IMR-90 (cell line): ENCODE data around the gene CCL13. TPM values are rescaled to one million over a fixed set of nuclear protein-coding genes. Genes with fewer than 3 reads are reported as not detected.

Experiments
- ATAC-seq: fragments of 200-7000 bp; cut with Tn5 transposase; 2 replicates; pipeline ENCODE4 v1.9.1; 2020; ENCODE audit warnings: low read depth, mild to moderate bottlenecking, moderate library complexity
- BruUV-seq: library from RNA; stranded (reverse); fragments of 400-500 nt; replicated peaks from 2 replicates; lab custom pipeline; 2021; lab: Mats Ljungman, UMichigan
- CTCF ChIA-PET: fragments of 300-600 bp; formaldehyde crosslinking; extraction: SDS; loops from one replicate; lab custom pipeline; 2021; ENCODE audit warnings: antibody characterized with exemption; lab: Yijun Ruan, JAX
- POLR2A ChIA-PET: fragments of 300-600 bp; sonication (Branson Sonifier 250); formaldehyde crosslinking; loops from one replicate; lab custom pipeline; 2022; ENCODE audit warnings: antibody characterized with exemption; ENCODE audit not compliant: unreplicated experiment; lab: Charles Lee
- DNase-seq: peaks from one replicate; pipeline ENCODE4 v3.0.0; 2013
- H2AFZ ChIP-seq: replicated peaks from 2 replicates; pipeline ENCODE3; 2013; ENCODE audit warnings: low read length, mild to moderate bottlenecking; ENCODE audit not compliant: poor library complexity
- H2AK5ac ChIP-seq: 2 replicates; pipeline ENCODE4 v1.6.1; 2013; ENCODE audit warnings: low read depth, low read length, inconsistent platforms
- H2AK9ac ChIP-seq: replicated peaks from 2 replicates; pipeline ENCODE3; 2013; ENCODE audit warnings: mild to moderate bottlenecking, low read depth, low read length, moderate library complexity; ENCODE audit not compliant: poor library complexity
- H2BK120ac ChIP-seq: 2 replicates; pipeline ENCODE4 v1.6.1; 2013; ENCODE audit warnings: low read depth, low read length, inconsistent platforms
- H2BK15ac ChIP-seq: 3 replicates; pipeline ENCODE4 v1.6.1; 2013; ENCODE audit warnings: low read depth, low read length, inconsistent platforms
- H2BK20ac ChIP-seq: 2 replicates; pipeline ENCODE4 v1.6.1; 2013; ENCODE audit warnings: low read depth, mild to moderate bottlenecking, inconsistent platforms, low read length, moderate library complexity
- H2BK5ac ChIP-seq: 2 replicates; pipeline ENCODE4 v1.6.1; 2013; ENCODE audit warnings: mild to moderate bottlenecking, low read depth, low read length, inconsistent platforms; ENCODE audit not compliant: poor library complexity, severe bottlenecking
- H3K14ac ChIP-seq: replicated peaks from 2 replicates; pipeline ENCODE4 v1.6.1; 2013; ENCODE audit warnings: low read depth, low read length, inconsistent platforms
- H3K18ac ChIP-seq: 2 replicates; pipeline ENCODE4 v1.6.1; 2013; ENCODE audit warnings: low read depth, low read length, control low read depth
- H3K23ac ChIP-seq: 2 replicates; pipeline ENCODE4 v1.6.1; 2013; ENCODE audit warnings: low read depth, low read length, inconsistent platforms
- H3K27ac ChIP-seq: 2 replicates; pipeline ENCODE4 v1.5.1; 2013; ENCODE audit warnings: mild to moderate bottlenecking, control low read depth, low read length; ENCODE audit not compliant: insufficient read depth
- H3K27me3 ChIP-seq: 2 replicates; pipeline ENCODE4 v1.6.1; 2013; ENCODE audit warnings: low read length; ENCODE audit not compliant: control insufficient read depth, insufficient read depth
- H3K36me3 ChIP-seq: 2 replicates; pipeline ENCODE4 v1.6.1; 2013; ENCODE audit warnings: low read length, mixed read lengths; ENCODE audit not compliant: control insufficient read depth, insufficient read depth
- H3K4ac ChIP-seq: 2 replicates; pipeline ENCODE4 v1.6.1; 2013; ENCODE audit warnings: low read depth, low read length, inconsistent platforms
- H3K4me1 ChIP-seq: 2 replicates; pipeline ENCODE4 v1.6.1; 2013; ENCODE audit warnings: low read length, mixed read lengths; ENCODE audit not compliant: control insufficient read depth, insufficient read depth
- H3K4me2 ChIP-seq: 2 replicates; pipeline ENCODE4 v1.6.1; 2013; ENCODE audit warnings: low read depth, mild to moderate bottlenecking, control low read depth, low read length, moderate library complexity
- H3K4me3 ChIP-seq: 2 replicates; pipeline ENCODE4 v1.5.1; 2013; ENCODE audit warnings: low read depth, mild to moderate bottlenecking, control low read depth, low read length, moderate library complexity; ENCODE audit not compliant: insufficient read depth
- H3K56ac ChIP-seq: 2 replicates; pipeline ENCODE4 v1.6.1; 2013; ENCODE audit warnings: low read length, inconsistent platforms; ENCODE audit not compliant: insufficient read depth; ENCODE audit errors: extremely low read depth
- H3K79me1 ChIP-seq, 2 experiments: 2 replicates each; pipeline ENCODE4 v1.6.1; 2013; ENCODE audit warnings: low read length in 2 of 2, inconsistent platforms in 1 of 2, low read depth in 1 of 2
- H3K9ac ChIP-seq: 2 replicates; pipeline ENCODE4 v1.6.1; 2013; ENCODE audit warnings: low read depth, low read length, control low read depth
- H3K9me1 ChIP-seq: 2 replicates; pipeline ENCODE4 v1.6.1; 2013; ENCODE audit warnings: low read length, inconsistent platforms; ENCODE audit not compliant: insufficient read depth
- H3K9me3 ChIP-seq: 2 replicates; pipeline ENCODE4 v1.6.1; 2013; ENCODE audit warnings: low read length; ENCODE audit not compliant: control insufficient read depth, insufficient read depth
- H4K20me1 ChIP-seq: 2 replicates; pipeline ENCODE4 v1.6.1; 2013; ENCODE audit warnings: low read length, inconsistent platforms; ENCODE audit not compliant: insufficient read depth
- H4K5ac ChIP-seq: 2 replicates; pipeline ENCODE4 v1.6.1; 2013; ENCODE audit warnings: mild to moderate bottlenecking, low read depth, low read length, control low read depth
- H4K8ac ChIP-seq, 2 experiments: 2 replicates each; pipeline ENCODE4 v1.6.1; 2013; ENCODE audit warnings: low read depth in 2 of 2, low read length in 2 of 2, control low read depth in 1 of 2, inconsistent platforms in 1 of 2
- H4K91ac ChIP-seq: 2 replicates; pipeline ENCODE4 v1.6.1; 2013; ENCODE audit warnings: low read depth, low read length, inconsistent platforms; ENCODE audit not compliant: insufficient read depth
- BHLHE40 ChIP-seq: fragments of 150-350 bp; IDR thresholded peaks from 2 replicates; pipeline ENCODE4 v1.6.1; 2016; ENCODE audit warnings: mild to moderate bottlenecking, low read depth, low read length
- CEBPB ChIP-seq: IDR thresholded peaks from 2 replicates; pipeline ENCODE4 v1.6.1; 2012; ENCODE audit warnings: low read depth, low read length, improper control_type of control experiment
- CHD1 ChIP-seq: IDR thresholded peaks from 2 replicates; pipeline ENCODE4 v1.6.1; 2012; ENCODE audit warnings: low read depth, low read length, improper control_type of control experiment
- FOS ChIP-seq: fragments of 150-350 bp; IDR thresholded peaks from 2 replicates; pipeline ENCODE4 v1.6.1; 2016; ENCODE audit warnings: low read depth, low read length
- MAFK ChIP-seq: IDR thresholded peaks from 2 replicates; pipeline ENCODE4 v1.6.1; 2012; ENCODE audit warnings: low read depth, low read length, improper control_type of control experiment
- MAZ ChIP-seq: IDR thresholded peaks from 2 replicates; pipeline ENCODE4 v1.6.1; 2012; ENCODE audit warnings: low read depth, mild to moderate bottlenecking, low read length, improper control_type of control experiment, moderate library complexity, borderline replicate concordance
- MXI1 ChIP-seq: IDR thresholded peaks from 2 replicates; pipeline ENCODE4 v1.6.1; 2012; ENCODE audit warnings: low read depth, mild to moderate bottlenecking, low read length, moderate library complexity, borderline replicate concordance
- NFE2L2 ChIP-seq: fragments of 150-350 bp; IDR thresholded peaks from 2 replicates; pipeline ENCODE4 v1.6.1; 2016; ENCODE audit warnings: low read depth, mild to moderate bottlenecking, low read length
- POLR2A ChIP-seq: IDR thresholded peaks from 2 replicates; pipeline ENCODE4 v1.6.1; 2012; ENCODE audit warnings: mild to moderate bottlenecking, low read depth, low read length
- RAD21 ChIP-seq: IDR thresholded peaks from 2 replicates; pipeline ENCODE4 v1.6.1; 2012; ENCODE audit warnings: low read length, improper control_type of control experiment
- RCOR1 ChIP-seq: IDR thresholded peaks from 2 replicates; pipeline ENCODE4 v1.6.1; 2012; ENCODE audit warnings: mild to moderate bottlenecking, low read length, improper control_type of control experiment; ENCODE audit not compliant: insufficient replicate concordance
- RFX5 ChIP-seq: IDR thresholded peaks from 2 replicates; pipeline ENCODE4 v1.8.0; 2012; ENCODE audit warnings: low read depth, mild to moderate bottlenecking, low read length, moderate library complexity
- SMC3 ChIP-seq: fragments of 150-350 bp; IDR thresholded peaks from 2 replicates; pipeline ENCODE4 v1.6.1; 2016; ENCODE audit warnings: low read depth, mild to moderate bottlenecking, antibody characterized with exemption, low read length, moderate library complexity
- WGBS, 2 experiments: methylation state at CpG; one replicate each; pipeline versions ENCODE4 v1.1.5 to v1.1.7; 2013; ENCODE audit warnings: missing lambda C conversion rate in 2 of 2; ENCODE audit not compliant: insufficient read length in 1 of 2; ENCODE audit errors: extremely low coverage in 2 of 2; 5-methylcytosine and 5-hydroxymethylcytosine counted together
- dilution Hi-C: fragments of 300-500 bp; cut with HindIII; formaldehyde crosslinking; loops from one replicate; pipeline ENCODE4 v1.14.3; 2018; ENCODE audit warnings: low sequenced_read_pairs; ENCODE audit not compliant: unreplicated experiment
- in situ Hi-C: fragments of 300-500 bp; cut with MboI; formaldehyde crosslinking; loops from 3 replicates; pipeline ENCODE4 v1.14.3; 2019; ENCODE audit warnings: low sequenced_read_pairs, inconsistent platforms, mixed read lengths
- intact Hi-C: fragments of 100-400 bp; cut with micrococcal nuclease; formaldehyde crosslinking; loops from 2 replicates; pipeline ENCODE4 v1.10.0; 2022
- polyA plus RNA-seq, 3 experiments: library from polyadenylated mRNA; depleted of rRNA; stranded (reverse); fragments of >200 nt; gene quantifications; 2 replicates each; pipeline ENCODE4 v1.2.3, GENCODE V29; 2012; ENCODE audit warnings: low replicate concordance in 1 of 3
- total RNA-seq: library from RNA; depleted of rRNA; stranded (reverse); fragments of >200 nt; gene quantifications from 2 replicates; pipeline ENCODE4 v1.2.3, GENCODE V29; 2012
- TF ChIP-seq, protein P1 (sequence below): conservative IDR thresholded peaks from 2 replicates; pipeline ENCODE4 v1.5.1; 2012; ENCODE audit warnings: mild to moderate bottlenecking, low read depth, low read length, improper control_type of control experiment
- TF ChIP-seq, protein P2 (sequence below): fragments of 150-350 bp; IDR thresholded peaks from 2 replicates; pipeline ENCODE4 v1.6.1; 2017; ENCODE audit warnings: mild to moderate bottlenecking, antibody characterized with exemption, low read length, low read depth
- TF ChIP-seq, protein P3 (sequence below): fragments of 150-350 bp; IDR thresholded peaks from 2 replicates; pipeline ENCODE4 v1.6.1; 2016; ENCODE audit warnings: low read depth, mild to moderate bottlenecking, low read length, moderate library complexity, borderline replicate concordance

The CCL13 gene
- total and polyA plus RNA-seq, 2 of the 4 experiments (the other 2 are of a cell fraction), result 0.18 TPM; not detected in 1

DNA sequence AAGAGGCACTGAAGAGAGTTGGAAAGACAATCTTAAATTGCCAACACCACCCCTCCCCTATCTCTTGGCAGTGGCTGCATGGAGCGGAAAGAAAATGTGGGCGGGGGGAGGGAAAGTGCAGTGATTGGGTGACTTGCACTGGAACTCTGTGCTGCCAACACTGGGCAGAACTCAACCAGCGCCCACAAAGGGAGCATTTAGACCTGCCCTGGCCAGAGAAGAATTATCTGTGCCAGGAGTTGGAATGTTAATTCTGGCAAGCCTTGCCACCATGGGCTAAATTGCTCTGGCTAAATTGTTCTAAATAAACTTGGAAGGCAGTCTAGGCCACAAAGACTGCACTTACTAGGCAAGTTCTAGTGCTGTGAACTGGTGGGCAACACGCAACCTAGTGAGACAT is 6.5 kb upstream of the CCL13 start:
- no peaks in the 10 kb centered on the region for H3K79me1 ChIP-seq
- ATAC-seq (no peak), DNase-seq (no peak)
- H3K27ac ChIP-seq, result no peak overlapping the region
- H2BK120ac ChIP-seq, result no peak overlapping the region
- no peak overlapping the region for H3K4ac ChIP-seq
- dilution Hi-C loops (no loop called here), intact Hi-C loops (loop anchor here (5.0 kb wide), 1 partner anchor 37 kb away; no protein-coding TSS in a partner anchor), in situ Hi-C loops (no loop called here)
- no peak overlapping the region for H3K9ac ChIP-seq
- TF ChIP-seq RCOR1, result no peak
- TF ChIP-seq, protein P1, sequence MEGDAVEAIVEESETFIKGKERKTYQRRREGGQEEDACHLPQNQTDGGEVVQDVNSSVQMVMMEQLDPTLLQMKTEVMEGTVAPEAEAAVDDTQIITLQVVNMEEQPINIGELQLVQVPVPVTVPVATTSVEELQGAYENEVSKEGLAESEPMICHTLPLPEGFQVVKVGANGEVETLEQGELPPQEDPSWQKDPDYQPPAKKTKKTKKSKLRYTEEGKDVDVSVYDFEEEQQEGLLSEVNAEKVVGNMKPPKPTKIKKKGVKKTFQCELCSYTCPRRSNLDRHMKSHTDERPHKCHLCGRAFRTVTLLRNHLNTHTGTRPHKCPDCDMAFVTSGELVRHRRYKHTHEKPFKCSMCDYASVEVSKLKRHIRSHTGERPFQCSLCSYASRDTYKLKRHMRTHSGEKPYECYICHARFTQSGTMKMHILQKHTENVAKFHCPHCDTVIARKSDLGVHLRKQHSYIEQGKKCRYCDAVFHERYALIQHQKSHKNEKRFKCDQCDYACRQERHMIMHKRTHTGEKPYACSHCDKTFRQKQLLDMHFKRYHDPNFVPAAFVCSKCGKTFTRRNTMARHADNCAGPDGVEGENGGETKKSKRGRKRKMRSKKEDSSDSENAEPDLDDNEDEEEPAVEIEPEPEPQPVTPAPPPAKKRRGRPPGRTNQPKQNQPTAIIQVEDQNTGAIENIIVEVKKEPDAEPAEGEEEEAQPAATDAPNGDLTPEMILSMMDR, result no peak
- TF ChIP-seq RFX5, result no peak
- TF ChIP-seq SMC3, result no peak
- TF ChIP-seq, protein P2, sequence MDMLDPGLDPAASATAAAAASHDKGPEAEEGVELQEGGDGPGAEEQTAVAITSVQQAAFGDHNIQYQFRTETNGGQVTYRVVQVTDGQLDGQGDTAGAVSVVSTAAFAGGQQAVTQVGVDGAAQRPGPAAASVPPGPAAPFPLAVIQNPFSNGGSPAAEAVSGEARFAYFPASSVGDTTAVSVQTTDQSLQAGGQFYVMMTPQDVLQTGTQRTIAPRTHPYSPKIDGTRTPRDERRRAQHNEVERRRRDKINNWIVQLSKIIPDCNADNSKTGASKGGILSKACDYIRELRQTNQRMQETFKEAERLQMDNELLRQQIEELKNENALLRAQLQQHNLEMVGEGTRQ, result no peak
- TF ChIP-seq CHD1, result no peak
- TF ChIP-seq MXI1, result no peak
- TF ChIP-seq MAZ, result no peak
- no peak for TF ChIP-seq NFE2L2
- TF ChIP-seq MAFK, result no peak
- TF ChIP-seq, protein P3, sequence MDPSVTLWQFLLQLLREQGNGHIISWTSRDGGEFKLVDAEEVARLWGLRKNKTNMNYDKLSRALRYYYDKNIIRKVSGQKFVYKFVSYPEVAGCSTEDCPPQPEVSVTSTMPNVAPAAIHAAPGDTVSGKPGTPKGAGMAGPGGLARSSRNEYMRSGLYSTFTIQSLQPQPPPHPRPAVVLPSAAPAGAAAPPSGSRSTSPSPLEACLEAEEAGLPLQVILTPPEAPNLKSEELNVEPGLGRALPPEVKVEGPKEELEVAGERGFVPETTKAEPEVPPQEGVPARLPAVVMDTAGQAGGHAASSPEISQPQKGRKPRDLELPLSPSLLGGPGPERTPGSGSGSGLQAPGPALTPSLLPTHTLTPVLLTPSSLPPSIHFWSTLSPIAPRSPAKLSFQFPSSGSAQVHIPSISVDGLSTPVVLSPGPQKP, result no peak
- TF ChIP-seq FOS, result no peak
- TF ChIP-seq RAD21, result no peak
- no peak for TF ChIP-seq CEBPB
- no peak for TF ChIP-seq POLR2A
- no peak for TF ChIP-seq BHLHE40
- BruUV-seq, result no TSS peak
- H3K18ac ChIP-seq, result no peak overlapping the region
- no peak overlapping the region; the same call in 1 of the 2 replicates for H4K91ac ChIP-seq
- H3K23ac ChIP-seq, result no peak overlapping the region
- CTCF ChIA-PET, result interaction anchor here (1.8 kb wide), 1 partner anchor 12 kb away, joined by 7 read pairs; no protein-coding TSS in a partner anchor
- no peak overlapping the region for H2AFZ ChIP-seq
- H3K4me2 ChIP-seq, result no peak overlapping the region
- no peaks in the 10 kb centered on the region for H3K9me1 ChIP-seq
- no peak overlapping the region for H2BK5ac ChIP-seq
- no peak overlapping the region for H2AK9ac ChIP-seq
- H3K4me1 ChIP-seq, result peaks cover 2% of the 10 kb centered on the region
- no peak overlapping the region for H4K5ac ChIP-seq
- H3K4me3 ChIP-seq, result no peak overlapping the region
- H4K20me1 ChIP-seq, result no peaks in the 10 kb centered on the region
- no peak overlapping the region for H2BK15ac ChIP-seq
- H4K8ac ChIP-seq, result no peak overlapping the region
- 100% methylated on average over 1 of the region's 4 CpGs; no CpG with 5 or more reads in 1 of the 2 experiments for WGBS, 2 experiments
- no peak overlapping the region for H2AK5ac ChIP-seq
- POLR2A ChIA-PET, result no interaction called here
- peaks cover 2% of the 10 kb centered on the region for H3K9me3 ChIP-seq
- no peaks in the 10 kb centered on the region for H3K27me3 ChIP-seq
- no peaks in the 10 kb centered on the region for H3K36me3 ChIP-seq
- no peak overlapping the region for H3K14ac ChIP-seq
- no peak overlapping the region for H3K56ac ChIP-seq
- H2BK20ac ChIP-seq, result no peak overlapping the region
